Measurements from ENCODE around the gene AGPAT2. TPM values are rescaled to one million over a fixed set of nuclear protein-coding genes. Genes with fewer than 3 reads are reported as not detected.
A peak's percentile ranks its signal among the peaks of the same experiment; 100 is the strongest.

The AGPAT2 gene
- total and polyA plus RNA-seq, 2 donors (not counting 1 experiment from before 2014, with no cell fraction given) = 25.1 to 28.4 TPM

GRCh38 chr9:136726118-136726517 is 38.9 kb upstream of the AGPAT2 start:
- no peak for TF ChIP-seq EZH2 (IDR thresholded peaks at IDR 0.05; ENCODE audit: borderline replicate concordance, insufficient read depth, low read depth, low read length, poor library complexity, severe bottlenecking)
- TF ChIP-seq, protein P1, sequence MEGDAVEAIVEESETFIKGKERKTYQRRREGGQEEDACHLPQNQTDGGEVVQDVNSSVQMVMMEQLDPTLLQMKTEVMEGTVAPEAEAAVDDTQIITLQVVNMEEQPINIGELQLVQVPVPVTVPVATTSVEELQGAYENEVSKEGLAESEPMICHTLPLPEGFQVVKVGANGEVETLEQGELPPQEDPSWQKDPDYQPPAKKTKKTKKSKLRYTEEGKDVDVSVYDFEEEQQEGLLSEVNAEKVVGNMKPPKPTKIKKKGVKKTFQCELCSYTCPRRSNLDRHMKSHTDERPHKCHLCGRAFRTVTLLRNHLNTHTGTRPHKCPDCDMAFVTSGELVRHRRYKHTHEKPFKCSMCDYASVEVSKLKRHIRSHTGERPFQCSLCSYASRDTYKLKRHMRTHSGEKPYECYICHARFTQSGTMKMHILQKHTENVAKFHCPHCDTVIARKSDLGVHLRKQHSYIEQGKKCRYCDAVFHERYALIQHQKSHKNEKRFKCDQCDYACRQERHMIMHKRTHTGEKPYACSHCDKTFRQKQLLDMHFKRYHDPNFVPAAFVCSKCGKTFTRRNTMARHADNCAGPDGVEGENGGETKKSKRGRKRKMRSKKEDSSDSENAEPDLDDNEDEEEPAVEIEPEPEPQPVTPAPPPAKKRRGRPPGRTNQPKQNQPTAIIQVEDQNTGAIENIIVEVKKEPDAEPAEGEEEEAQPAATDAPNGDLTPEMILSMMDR (IDR thresholded peaks at IDR 0.05) = no peak
- H4K20me1 ChIP-seq (ENCODE audit: control insufficient read depth, insufficient read depth, low read length, poor library complexity, severe bottlenecking) = peaks cover 68% of the 10 kb centered on the region
- H3K4me1 ChIP-seq (ENCODE audit: control insufficient read depth in 2 of 2, insufficient read depth in 2 of 2, low read length in 2 of 2) = peaks cover 22 to 35% of the 10 kb centered on the region in 2 donors
- no peaks in the 10 kb centered on the region for H3K9me3 ChIP-seq (ENCODE audit: control extremely low read depth in 1 of 3, control insufficient read depth in 2 of 3, insufficient read depth in 1 of 3, low read length in 2 of 3)
- Mint-ChIP-seq H3K4me3 (peak overlapping the region; percentile 96), H3K27me3 (no peaks in the 10 kb centered on the region), H3K9me3 (ENCODE audit: insufficient read depth) (no peaks in the 10 kb centered on the region), H3K27ac (peak overlapping the region; percentile 93), H3K4me1 (peaks cover 43% of the 10 kb centered on the region)
- WGBS (ENCODE audit: insufficient coverage) = 78% methylated on average over 16 of the region's 16 CpGs
- CTCF ChIA-PET = interaction anchor here (1.6 to 7.2 kb wide), 6 partner anchors 11 to 65 kb away, joined by 4 to 102 read pairs (median 20); partner anchors contain the start of genes LCN10, LCN8 and TMEM141
- DNase-seq (no peak), ATAC-seq (ENCODE audit: low read depth) (no peak)
- no peak overlapping the region for H2AFZ ChIP-seq (ENCODE audit: insufficient read depth, low read depth, low read length, poor library complexity, severe bottlenecking)
- peaks cover 36% of the 10 kb centered on the region for H3K79me2 ChIP-seq (ENCODE audit: control insufficient read depth, insufficient read depth, low read length)
- POLR2A ChIA-PET = interaction anchor here (1.3 to 5.1 kb wide), 4 partner anchors 12 to 33 kb away, joined by 4 to 83 read pairs (median 34); partner anchors contain the start of genes LCN6 and LCN8
- peaks cover 0 to 47% of the 10 kb centered on the region in 2 experiments for H3K36me3 ChIP-seq (replicated peaks in 1 of 2; ENCODE audit: control extremely low read depth in 1 of 2, control insufficient read depth in 1 of 2, extremely low read depth in 1 of 2, insufficient read depth in 2 of 2, low read length in 1 of 2)
- peak overlapping the region in 2 of 5 experiments; percentile 99 for H3K4me3 ChIP-seq (ENCODE audit: control extremely low read depth in 1 of 5, extremely low read depth in 1 of 5, insufficient read depth in 1 of 5, low read depth in 2 of 5, low read length in 4 of 5)
- no peaks in the 10 kb centered on the region for H3K27me3 ChIP-seq (replicated peaks in 1 of 4; ENCODE audit: control extremely low read depth in 1 of 4, control insufficient read depth in 3 of 4, insufficient read depth in 4 of 4, low read length in 3 of 4)
- no peak overlapping the region for H3K27ac ChIP-seq (ENCODE audit: low read length in 2 of 2)
- H3K4me2 ChIP-seq (replicated peaks; ENCODE audit: low read depth, low read length, poor library complexity, severe bottlenecking) = peak overlapping the region; percentile 96
- intact Hi-C loops (cut with micrococcal nuclease) = no loop called here
- peak overlapping the region; percentile 95 for H3K9ac ChIP-seq (ENCODE audit: low read length)

DNA sequence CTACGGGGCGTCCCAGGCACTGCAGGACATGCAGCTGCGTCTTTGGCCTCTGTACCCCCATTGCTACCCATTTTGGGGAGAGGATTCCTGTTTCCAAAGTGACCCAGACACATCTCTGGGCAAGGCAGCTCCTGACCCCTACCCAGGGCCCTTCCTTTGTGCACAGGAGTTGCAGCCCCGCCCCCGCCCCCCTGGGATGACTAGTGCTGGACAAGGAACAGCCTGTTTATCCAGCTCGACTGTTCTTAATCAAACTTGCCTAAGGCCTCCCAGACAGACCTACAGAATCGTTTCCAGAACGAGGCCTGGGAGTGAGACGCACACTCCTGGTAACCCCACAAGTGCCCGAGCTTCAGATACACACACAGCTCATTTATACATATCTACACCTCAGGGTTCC is 38.4 kb upstream of the AGPAT2 start:
- H3K27ac Mint-ChIP-seq = no peak overlapping the region
- Histone ChIP-seq H3K9ac (ENCODE audit: low read length) (no peak overlapping the region), H3K79me2 (ENCODE audit: control insufficient read depth, insufficient read depth, low read length) (peaks cover 36% of the 10 kb centered on the region), H3K4me2 (replicated peaks; ENCODE audit: low read depth, low read length, poor library complexity, severe bottlenecking) (peak overlapping the region; percentile 96), H4K20me1 (ENCODE audit: control insufficient read depth, insufficient read depth, low read length, poor library complexity, severe bottlenecking) (peaks cover 73% of the 10 kb centered on the region), H3K36me3 (replicated peaks in 1 of 2; ENCODE audit: control extremely low read depth in 1 of 2, control insufficient read depth in 1 of 2, extremely low read depth in 1 of 2, insufficient read depth in 2 of 2, low read length in 1 of 2) (peaks cover 0 to 51% of the 10 kb centered on the region in 2 experiments), H3K4me3 (ENCODE audit: control extremely low read depth in 1 of 5, extremely low read depth in 1 of 5, insufficient read depth in 1 of 5, low read depth in 2 of 5, low read length in 4 of 5) (peak overlapping the region in 1 of 5 experiments; percentile 5), H2AFZ (ENCODE audit: insufficient read depth, low read depth, low read length, poor library complexity, severe bottlenecking) (no peak overlapping the region), H3K27me3 (replicated peaks in 1 of 4; ENCODE audit: control extremely low read depth in 1 of 4, control insufficient read depth in 3 of 4, insufficient read depth in 4 of 4, low read length in 3 of 4) (no peaks in the 10 kb centered on the region), H3K27ac (ENCODE audit: low read length in 2 of 2) (no peak overlapping the region), H3K4me1 (ENCODE audit: control insufficient read depth in 2 of 2, insufficient read depth in 2 of 2, low read length in 2 of 2) (peaks cover 22 to 35% of the 10 kb centered on the region in 2 donors), H3K9me3 (ENCODE audit: control extremely low read depth in 1 of 3, control insufficient read depth in 2 of 3, insufficient read depth in 1 of 3, low read length in 2 of 3) (no peaks in the 10 kb centered on the region)
- no peak for ATAC-seq (ENCODE audit: low read depth)
- intact Hi-C loops (cut with micrococcal nuclease) = no loop called here
- 92% methylated on average over 10 of the region's 10 CpGs for whole genome bisulfite sequencing (ENCODE audit: insufficient coverage)
- DNase-seq = no peak
- ChIA-PET CTCF (interaction anchor here (1.0 to 7.2 kb wide), 4 partner anchors 10 to 41 kb away, joined by 4 to 102 read pairs (median 34); partner anchors contain the start of genes LCN10 and LCN8), POLR2A (interaction anchor here (2.1 kb wide), 1 partner anchor 12 kb away, joined by 8 read pairs; no protein-coding TSS in a partner anchor)
- no peak for TF ChIP-seq EZH2 (IDR thresholded peaks at IDR 0.05; ENCODE audit: borderline replicate concordance, insufficient read depth, low read depth, low read length, poor library complexity, severe bottlenecking)
- TF ChIP-seq, protein P1 (IDR thresholded peaks at IDR 0.05) = no peak
- H3K27me3 Mint-ChIP-seq = no peaks in the 10 kb centered on the region
- peak overlapping the region; percentile 96 for H3K4me3 Mint-ChIP-seq
- H3K4me1 Mint-ChIP-seq = peaks cover 45% of the 10 kb centered on the region
- no peaks in the 10 kb centered on the region for H3K9me3 Mint-ChIP-seq (ENCODE audit: insufficient read depth)

Measured in B cell (primary cell).